A673 (cell line): ENCODE results near the gene MAN2B2. TPM values are rescaled to one million over a fixed set of nuclear protein-coding genes. Genes with fewer than 3 reads are reported as not detected.

Experiments
- BruUV-seq: library from RNA; stranded (reverse); fragments of 400-500 nt; replicated peaks from 2 replicates; lab custom pipeline; 2021; lab: Mats Ljungman, UMichigan
- CTCF ChIA-PET: fragments of 300-600 bp; sonication (Branson Sonifier 250); formaldehyde crosslinking; loops from one replicate; lab custom pipeline; 2022; ENCODE audit warnings: antibody characterized with exemption; lab: Charles Lee
- POLR2A ChIA-PET: fragments of 300-600 bp; sonication (Branson Sonifier 250); formaldehyde crosslinking; loops from one replicate; lab custom pipeline; 2022; ENCODE audit warnings: antibody characterized with exemption; ENCODE audit not compliant: low non-redundant PET; lab: Charles Lee
- DNase-seq: peaks from one replicate; pipeline ENCODE4 v3.0.0-alpha.2; 2015; ENCODE audit warnings: low spot score
- H3K27ac ChIP-seq: fragments of 200-600 bp; sonication (generic); 2 replicates; pipeline ENCODE4 v1.5.1; 2016; ENCODE audit warnings: mixed run types, low read depth, mild to moderate bottlenecking, mixed read lengths, antibody characterized with exemption, low read length; ENCODE audit not compliant: poor library complexity, severe bottlenecking
- H3K27me3 ChIP-seq: fragments of 200-600 bp; sonication (generic); replicated peaks from 2 replicates; pipeline ENCODE4 v1.6.1; 2017; ENCODE audit warnings: mixed run types, low read depth, mild to moderate bottlenecking, mixed read lengths, antibody characterized with exemption, low read length; ENCODE audit not compliant: insufficient read depth, poor library complexity
- H3K36me3 ChIP-seq: fragments of 200-600 bp; sonication (generic); 2 replicates; pipeline ENCODE4 v1.6.1; 2016; ENCODE audit warnings: mixed run types, mild to moderate bottlenecking, mixed read lengths, antibody characterized with exemption, low read length; ENCODE audit not compliant: insufficient read depth, poor library complexity, severe bottlenecking
- H3K4me1 ChIP-seq: fragments of 200-600 bp; sonication (generic); 2 replicates; pipeline ENCODE4 v1.6.1; 2017; ENCODE audit warnings: mixed run types, mild to moderate bottlenecking, mixed read lengths, antibody characterized with exemption, low read length; ENCODE audit not compliant: insufficient read depth, poor library complexity, severe bottlenecking
- H3K4me3 ChIP-seq: fragments of 200-600 bp; sonication (generic); 2 replicates; pipeline ENCODE4 v1.5.1; 2016; ENCODE audit warnings: low read depth, mixed run types, mild to moderate bottlenecking, mixed read lengths, low read length; ENCODE audit not compliant: poor library complexity, severe bottlenecking
- H3K9me3 ChIP-seq: fragments of 200-600 bp; sonication (generic); 2 replicates; pipeline ENCODE4 v1.6.1; 2016; ENCODE audit warnings: mixed run types, low read depth, mild to moderate bottlenecking, mixed read lengths, antibody characterized with exemption, low read length; ENCODE audit not compliant: poor library complexity, severe bottlenecking
- CTCF ChIP-seq: fragments of 300-800, 200-600 bp; sonication (generic); conservative IDR thresholded peaks from 2 replicates; pipeline ENCODE4 v1.5.1; 2017; ENCODE audit warnings: low read depth, mild to moderate bottlenecking, antibody characterized with exemption, low read length, moderate library complexity, mixed read lengths
- EZH2 ChIP-seq: fragments of 200-600 bp; sonication (generic); IDR thresholded peaks from 2 replicates; pipeline ENCODE4 v1.6.1; 2017; ENCODE audit warnings: borderline replicate concordance, low read depth, mild to moderate bottlenecking, mixed read lengths, antibody characterized with exemption, low read length; ENCODE audit not compliant: poor library complexity, severe bottlenecking
- intact Hi-C: fragments of 100-400 bp; cut with micrococcal nuclease; formaldehyde crosslinking; loops from one replicate; pipeline ENCODE4 v1.10.0; 2022; ENCODE audit not compliant: unreplicated experiment
- total RNA-seq: library from RNA; stranded (reverse); gene quantifications from 2 replicates; pipeline ENCODE4 v1.2.3, GENCODE V29; 2021

Gene MAN2B2
- total RNA-seq, 1 experiment from 2014 or later, result 14.9 TPM

GRCh38 chr4:6538575-6538974, 36.4 kb upstream of the MAN2B2 start:
- Histone ChIP-seq H3K27me3 (peaks cover 40% of the 10 kb centered on the region), H3K9me3 (no peaks in the 10 kb centered on the region), H3K27ac (no peak overlapping the region), H3K4me1 (no peaks in the 10 kb centered on the region), H3K4me3 (no peak overlapping the region), H3K36me3 (no peaks in the 10 kb centered on the region)
- DNase-seq, result no peak
- CTCF ChIA-PET, result no interaction called here
- POLR2A ChIA-PET, result no interaction called here
- BruUV-seq, result no TSS peak
- intact Hi-C loops, result no loop called here
- TF ChIP-seq EZH2, result no peak
- TF ChIP-seq CTCF, result no peak

- Histone ChIP-seq H3K9me3 (no peaks in the 10 kb centered on the region), H3K36me3 (no peaks in the 10 kb centered on the region), H3K4me1 (no peaks in the 10 kb centered on the region), H3K4me3 (no peak overlapping the region), H3K27ac (no peak overlapping the region), H3K27me3 (peaks cover 46% of the 10 kb centered on the region)
- BruUV-seq, result no TSS peak
- CTCF ChIA-PET, result no interaction called here
- POLR2A ChIA-PET, result no interaction called here
- TF ChIP-seq CTCF, result no peak
- TF ChIP-seq EZH2, result no peak
- intact Hi-C loops, result no loop called here
- DNase-seq, result no peak
Observed at GRCh38 chr4:6539009-6539764, 35.8 kb upstream of the MAN2B2 start.

GRCh38 chr4:6540879-6541278, 34.1 kb upstream of the MAN2B2 start:
- peaks cover 57% of the 10 kb centered on the region for H3K27me3 ChIP-seq
- no peak for DNase-seq
- no TSS peak for BruUV-seq
- H3K4me3 ChIP-seq, result no peak overlapping the region
- ChIA-PET POLR2A (no interaction called here), CTCF (interaction anchor here (0.6 kb wide), 1 partner anchor 22 kb away, joined by 4 read pairs; no protein-coding TSS in a partner anchor)
- H3K36me3 ChIP-seq, result no peaks in the 10 kb centered on the region
- intact Hi-C loops, result no loop called here
- H3K9me3 ChIP-seq, result no peaks in the 10 kb centered on the region
- TF ChIP-seq CTCF (no peak), EZH2 (no peak)
- no peak overlapping the region for H3K27ac ChIP-seq
- H3K4me1 ChIP-seq, result no peaks in the 10 kb centered on the region
